Measurements from ENCODE around the gene THPO.
"Not testable (repeated sequence)": the region's sequence is repeated elsewhere in the genome, so short reads cannot be mapped to it uniquely, and the experiment has no call there.

THPO gene

DNA sequence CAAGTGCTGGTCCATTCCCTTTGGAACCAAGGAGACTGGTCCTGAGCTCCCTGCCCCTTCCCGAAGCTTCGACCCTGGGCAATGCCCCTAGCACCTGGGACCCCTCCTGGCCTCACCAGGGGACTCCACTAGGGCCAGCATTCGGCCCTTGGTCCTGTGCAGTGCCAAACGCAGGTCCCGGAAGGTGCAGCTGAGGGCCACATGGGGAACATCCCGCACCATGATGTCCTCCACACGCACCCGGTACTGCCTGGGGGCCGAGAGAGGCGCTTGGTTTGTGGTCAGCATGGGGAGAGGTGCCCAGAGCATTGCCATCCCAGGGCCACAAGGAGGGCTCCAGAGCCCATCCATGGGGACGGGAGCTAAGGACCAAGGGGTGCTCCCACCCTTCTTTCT is 24.5 kb downstream of the THPO start:
- in situ Hi-C loops (cut with MboI; ENCODE audit: low sequenced_read_pairs), result loop anchor here (25.0 kb wide), 2 partner anchors 184 to 409 kb away; no protein-coding TSS in a partner anchor

DNA sequence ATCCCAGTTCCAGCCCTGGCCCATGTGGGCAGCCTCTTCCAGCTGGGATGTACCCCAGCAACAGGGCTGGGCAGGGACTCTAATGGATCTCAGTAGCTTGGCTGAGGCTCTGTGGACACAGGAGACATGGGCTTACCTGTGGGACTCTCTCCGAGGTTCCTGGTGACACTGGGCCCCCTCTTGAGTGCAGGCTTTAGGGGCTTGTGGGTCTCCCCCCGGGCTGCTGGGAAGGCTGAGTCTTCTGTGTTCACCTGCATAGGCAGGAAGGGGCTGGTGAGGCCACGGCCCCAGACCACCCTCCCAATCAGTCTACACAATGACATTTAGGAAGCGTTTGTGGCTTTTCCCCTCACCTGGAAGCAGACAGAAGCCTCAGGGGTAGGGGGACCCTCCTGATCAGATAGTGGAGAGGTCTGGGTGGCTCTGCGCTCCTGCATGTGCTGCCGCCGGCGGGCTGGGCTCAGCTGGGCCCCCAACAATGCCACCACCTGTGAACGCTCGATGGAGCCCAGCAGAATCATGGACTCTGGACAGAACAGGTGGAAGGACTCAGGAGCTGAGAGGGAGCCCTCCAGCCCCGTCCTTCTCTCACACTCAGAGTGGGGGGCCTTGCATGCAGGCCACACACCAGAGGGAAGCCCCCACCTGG is 25.0 kb downstream of the THPO start:
- in situ Hi-C loops (cut with MboI; ENCODE audit: low sequenced_read_pairs), result loop anchor here (25.0 kb wide), 2 partner anchors 184 to 409 kb away; no protein-coding TSS in a partner anchor

DNA sequence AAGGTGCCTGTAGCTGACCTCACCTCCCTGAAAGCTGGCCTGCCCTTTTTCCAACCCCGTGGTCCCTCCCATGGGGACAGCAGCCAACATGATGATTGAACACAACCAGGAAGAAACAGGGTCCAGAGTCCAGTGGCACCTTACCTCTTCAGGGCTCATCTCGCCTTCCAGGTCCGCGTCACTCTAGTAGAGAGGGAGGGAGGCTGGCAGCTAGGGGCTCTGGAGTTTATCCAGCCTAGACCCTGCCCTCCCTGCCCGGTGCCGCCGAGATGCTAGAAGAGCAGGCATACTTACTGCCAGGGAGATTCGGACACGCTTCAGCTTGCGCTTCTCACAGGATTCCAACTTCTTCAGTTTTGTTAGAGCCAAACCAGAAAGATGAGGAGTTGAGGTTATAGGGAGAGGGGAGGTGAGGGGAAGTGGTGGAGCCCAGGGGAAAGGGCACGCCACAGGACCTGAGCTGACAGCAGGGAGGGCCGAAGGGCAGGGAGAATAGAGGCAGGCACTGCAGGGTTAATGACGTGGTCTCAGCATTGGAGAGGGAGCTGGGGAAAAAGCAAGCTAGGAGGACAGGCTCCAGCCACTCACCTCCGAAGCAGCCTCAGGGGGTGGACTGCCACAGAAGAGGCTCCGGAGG is 25.7 kb downstream of the THPO start:
- in situ Hi-C loops (cut with MboI; ENCODE audit: low sequenced_read_pairs), result loop anchor here (25.0 kb wide), 2 partner anchors 185 to 410 kb away; no protein-coding TSS in a partner anchor

DNA sequence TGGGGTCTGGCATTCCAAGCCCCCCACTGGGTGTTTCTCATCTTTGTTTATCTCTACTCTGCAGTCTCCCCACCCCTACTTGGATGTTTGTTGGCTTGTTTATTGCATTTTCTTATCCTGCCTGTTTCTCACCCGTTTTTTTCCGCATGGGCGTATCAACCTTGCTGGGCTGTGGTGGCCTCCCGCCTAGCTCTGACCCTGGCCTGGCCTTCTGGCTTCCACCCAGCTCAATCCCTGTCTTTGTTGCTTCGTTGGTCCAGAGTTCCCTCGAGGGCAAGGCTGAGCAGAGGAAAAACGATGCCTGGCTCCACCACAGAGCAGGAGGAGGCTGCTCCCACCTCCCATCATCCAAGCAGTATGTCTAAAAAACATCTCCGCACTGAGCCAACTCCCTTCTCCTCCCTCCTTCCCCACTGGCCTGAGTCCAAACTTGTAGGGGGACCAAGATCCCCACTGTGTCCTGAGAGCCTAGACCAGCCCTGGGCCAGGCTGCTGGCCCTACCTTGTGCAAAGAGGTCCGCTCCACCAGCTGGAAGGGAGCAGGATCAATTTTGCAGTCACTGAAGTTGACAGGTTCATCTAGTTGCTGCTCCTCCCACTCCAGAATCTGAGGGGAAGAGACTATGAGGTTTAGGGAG is 26.4 kb downstream of the THPO start:
- in situ Hi-C loops (cut with MboI; ENCODE audit: low sequenced_read_pairs), result loop anchor here (25.0 kb wide), 2 partner anchors 186 to 411 kb away; no protein-coding TSS in a partner anchor

DNA sequence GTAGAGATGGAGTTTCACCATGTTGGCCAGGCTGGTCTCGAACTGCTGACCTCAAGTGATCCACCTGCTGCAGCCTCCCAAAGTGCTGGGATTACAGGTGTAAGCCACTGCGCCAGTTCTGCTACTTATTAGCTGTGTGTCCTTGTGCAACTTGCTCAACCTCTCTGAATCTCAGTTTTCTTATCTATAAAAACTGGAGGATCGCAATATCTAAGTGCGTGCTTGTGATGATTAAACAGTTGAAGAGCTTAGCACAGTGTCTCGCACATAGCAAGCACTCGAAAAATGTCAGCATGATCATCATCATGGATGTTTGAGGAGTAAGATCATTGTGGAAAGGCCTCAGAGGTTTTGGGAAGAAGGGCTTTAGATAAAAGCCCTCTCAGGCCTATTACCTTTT is 27.4 kb downstream of the THPO start:
- in situ Hi-C loops (cut with MboI; ENCODE audit: low sequenced_read_pairs), result loop anchor here (25.0 kb wide), 2 partner anchors 187 to 412 kb away; no protein-coding TSS in a partner anchor

DNA sequence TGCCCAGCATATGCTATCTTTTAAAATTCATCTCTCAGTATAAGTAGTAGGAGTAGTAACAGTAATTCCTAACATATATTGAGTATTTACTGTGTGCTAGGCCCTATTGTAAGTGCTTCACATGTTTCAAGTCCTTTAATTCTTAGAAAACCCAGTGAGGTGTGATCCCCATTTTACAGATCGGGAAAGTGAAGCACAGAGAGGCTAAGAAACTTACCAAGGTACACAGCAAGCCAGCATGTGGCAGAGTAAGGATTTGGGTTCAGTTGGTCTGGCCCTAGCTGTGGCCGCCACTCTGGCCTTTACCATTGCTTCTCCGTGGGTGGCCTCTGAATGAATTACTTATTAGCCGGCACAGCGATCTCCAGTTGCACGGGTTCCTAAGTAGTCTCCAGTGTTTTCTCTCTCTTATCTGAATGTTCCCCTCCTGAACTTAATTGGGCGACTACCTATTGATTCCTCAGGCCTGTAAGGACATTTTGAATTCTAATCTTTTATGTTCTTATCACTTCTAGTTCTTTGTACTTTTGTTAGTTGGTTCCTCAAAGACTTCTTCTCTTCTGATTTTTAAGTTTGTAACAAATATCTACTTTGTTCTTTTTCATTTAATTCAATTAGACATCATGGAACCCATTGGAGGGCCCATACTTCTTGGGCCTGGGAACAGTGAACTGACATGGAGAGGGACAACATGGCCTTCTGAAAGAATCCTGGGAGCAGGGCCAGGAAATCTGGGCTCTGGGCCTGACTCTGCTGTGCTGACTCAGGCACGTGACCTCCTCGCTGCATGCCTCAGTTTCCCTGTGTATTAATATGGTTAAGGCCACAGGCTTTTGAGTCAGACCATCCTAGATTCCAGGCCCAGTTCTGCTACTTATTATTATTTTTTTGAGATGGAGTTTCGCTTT is 28.2 kb downstream of the THPO start:
- in situ Hi-C loops (cut with MboI; ENCODE audit: low sequenced_read_pairs), result loop anchor here (25.0 kb wide), 2 partner anchors 187 to 412 kb away; no protein-coding TSS in a partner anchor

DNA sequence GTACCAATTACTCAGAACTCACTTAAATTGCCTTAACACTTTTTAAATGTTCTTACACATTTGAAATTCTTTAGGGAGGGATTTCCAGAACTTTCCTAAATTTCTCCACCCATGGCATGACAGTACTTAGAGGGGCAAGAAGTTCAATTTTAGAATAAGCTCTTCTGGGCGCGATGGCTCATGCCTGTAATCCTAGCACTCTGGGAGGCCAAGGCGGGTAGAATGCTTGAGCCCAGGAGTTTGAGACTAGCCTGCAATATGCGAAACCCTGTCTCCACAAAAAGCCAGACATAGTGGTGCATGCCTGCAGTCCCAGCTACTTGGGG is 30.0 kb downstream of the THPO start:
- in situ Hi-C loops (cut with MboI; ENCODE audit: low sequenced_read_pairs), result no loop called here

DNA sequence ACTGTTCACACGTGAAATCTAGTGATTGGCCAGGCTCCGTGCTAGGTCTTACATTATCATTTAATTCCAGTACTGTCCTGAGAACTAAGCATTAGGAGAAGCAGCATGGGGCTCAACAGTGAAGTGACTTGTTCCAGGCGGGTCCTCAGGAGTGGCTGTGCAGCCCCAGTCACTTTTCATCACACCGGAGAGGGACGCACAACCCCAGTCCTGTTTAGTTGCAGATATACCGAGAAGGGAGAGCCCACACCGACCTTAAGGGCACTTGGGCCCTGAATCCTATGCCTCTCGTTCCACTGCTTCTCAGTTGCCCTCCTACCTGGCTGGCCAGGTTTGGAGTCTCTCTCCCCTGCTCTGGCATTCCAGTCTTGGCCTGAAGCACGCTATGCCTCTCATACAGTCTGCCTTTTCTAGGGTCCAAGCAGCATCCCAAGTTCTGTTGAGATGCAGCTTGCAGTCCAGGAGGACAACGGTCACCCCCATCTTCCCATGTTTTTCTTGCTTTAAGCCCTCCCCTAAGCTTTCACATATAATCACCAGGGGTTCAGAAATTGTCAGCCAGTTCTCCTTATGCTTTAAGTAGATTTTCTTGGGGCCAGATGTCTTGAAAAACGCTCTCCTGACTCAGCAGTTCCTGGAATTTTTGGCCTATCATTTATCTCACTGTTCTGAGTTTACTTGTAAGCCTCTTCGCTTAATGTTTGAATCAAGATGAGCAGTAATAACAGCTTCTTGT is 30.5 kb downstream of the THPO start:
- in situ Hi-C loops (cut with MboI; ENCODE audit: low sequenced_read_pairs), result no loop called here

DNA sequence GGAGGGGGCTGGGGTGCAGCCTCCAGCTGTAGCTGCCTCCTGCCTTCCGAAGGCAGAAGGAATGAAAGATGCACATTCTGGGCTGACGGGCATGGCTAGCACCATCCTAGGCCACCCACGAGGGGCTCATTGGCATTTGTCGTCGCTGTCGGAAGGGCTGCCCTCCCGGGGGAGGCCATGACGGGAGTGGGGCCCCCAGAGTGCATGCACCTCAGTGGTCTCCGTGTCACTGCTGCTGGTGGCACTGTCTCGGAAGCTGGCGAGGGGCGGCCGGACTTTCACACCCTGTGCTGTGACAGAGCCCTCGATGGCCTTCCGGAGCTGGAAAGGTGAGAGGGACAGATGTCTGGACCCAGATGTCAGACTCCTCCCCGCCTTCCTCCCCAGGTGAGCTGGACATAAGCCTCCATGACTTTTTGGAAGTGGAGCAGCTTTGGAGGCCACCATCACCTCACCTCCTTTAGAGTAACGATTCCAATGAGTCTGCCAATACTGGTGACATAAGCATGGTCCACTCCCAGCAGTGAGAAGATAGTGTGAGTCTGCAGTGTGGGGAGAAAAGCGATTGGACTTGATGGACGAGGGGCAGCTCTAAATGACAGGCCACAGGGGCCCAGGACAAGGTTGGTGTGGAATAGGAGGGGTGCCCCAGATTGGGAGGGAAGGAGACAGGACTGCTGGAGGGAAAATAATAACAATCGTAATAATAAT is 31.4 kb downstream of the THPO start:
- in situ Hi-C loops (cut with MboI; ENCODE audit: low sequenced_read_pairs), result no loop called here

DNA sequence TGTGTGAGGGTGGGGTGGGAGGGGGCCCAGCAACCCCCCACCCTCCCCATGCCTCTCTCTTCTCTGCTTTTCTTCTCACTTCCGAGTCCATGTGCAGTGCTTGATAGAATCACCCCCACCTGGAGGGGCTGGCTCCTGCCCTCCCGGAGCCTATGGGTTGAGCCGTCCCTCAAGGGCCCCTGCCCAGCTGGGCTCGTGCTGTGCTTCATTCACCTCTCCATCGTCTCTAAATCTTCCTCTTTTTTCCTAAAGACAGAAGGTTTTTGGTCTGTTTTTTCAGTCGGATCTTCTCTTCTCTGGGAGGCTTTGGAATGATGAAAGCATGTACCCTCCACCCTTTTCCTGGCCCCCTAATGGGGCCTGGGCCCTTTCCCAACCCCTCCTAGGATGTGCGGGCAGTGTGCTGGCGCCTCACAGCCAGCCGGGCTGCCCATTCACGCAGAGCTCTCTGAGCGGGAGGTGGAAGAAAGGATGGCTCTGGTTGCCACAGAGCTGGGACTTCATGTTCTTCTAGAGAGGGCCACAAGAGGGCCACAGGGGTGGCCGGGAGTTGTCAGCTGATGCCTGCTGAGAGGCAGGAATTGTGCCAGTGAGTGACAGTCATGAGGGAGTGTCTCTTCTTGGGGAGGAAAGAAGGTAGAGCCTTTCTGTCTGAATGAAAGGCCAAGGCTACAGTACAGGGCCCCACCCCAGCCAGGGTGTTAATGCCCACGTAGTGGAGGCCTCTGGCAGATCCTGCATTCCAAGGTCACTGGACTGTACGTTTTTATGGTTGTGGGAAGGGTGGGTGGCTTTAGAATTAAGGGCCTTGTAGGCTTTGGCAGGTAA is 32.5 kb downstream of the THPO start:
- in situ Hi-C loops (cut with MboI; ENCODE audit: low sequenced_read_pairs), result no loop called here

DNA sequence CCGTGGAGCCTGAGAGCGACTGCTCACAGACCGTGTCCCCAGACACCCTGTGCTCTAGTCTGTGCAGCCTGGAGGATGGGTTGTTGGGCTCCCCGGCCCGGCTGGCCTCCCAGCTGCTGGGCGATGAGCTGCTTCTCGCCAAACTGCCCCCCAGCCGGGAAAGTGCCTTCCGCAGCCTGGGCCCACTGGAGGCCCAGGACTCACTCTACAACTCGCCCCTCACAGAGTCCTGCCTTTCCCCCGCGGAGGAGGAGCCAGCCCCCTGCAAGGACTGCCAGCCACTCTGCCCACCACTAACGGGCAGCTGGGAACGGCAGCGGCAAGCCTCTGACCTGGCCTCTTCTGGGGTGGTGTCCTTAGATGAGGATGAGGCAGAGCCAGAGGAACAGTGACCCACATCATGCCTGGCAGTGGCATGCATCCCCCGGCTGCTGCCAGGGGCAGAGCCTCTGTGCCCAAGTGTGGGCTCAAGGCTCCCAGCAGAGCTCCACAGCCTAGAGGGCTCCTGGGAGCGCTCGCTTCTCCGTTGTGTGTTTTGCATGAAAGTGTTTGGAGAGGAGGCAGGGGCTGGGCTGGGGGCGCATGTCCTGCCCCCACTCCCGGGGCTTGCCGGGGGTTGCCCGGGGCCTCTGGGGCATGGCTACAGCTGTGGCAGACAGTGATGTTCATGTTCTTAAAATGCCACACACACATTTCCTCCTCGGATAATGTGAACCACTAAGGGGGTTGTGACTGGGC is 33.3 kb downstream of the THPO start:
- in situ Hi-C loops (cut with MboI; ENCODE audit: low sequenced_read_pairs), result no loop called here

DNA sequence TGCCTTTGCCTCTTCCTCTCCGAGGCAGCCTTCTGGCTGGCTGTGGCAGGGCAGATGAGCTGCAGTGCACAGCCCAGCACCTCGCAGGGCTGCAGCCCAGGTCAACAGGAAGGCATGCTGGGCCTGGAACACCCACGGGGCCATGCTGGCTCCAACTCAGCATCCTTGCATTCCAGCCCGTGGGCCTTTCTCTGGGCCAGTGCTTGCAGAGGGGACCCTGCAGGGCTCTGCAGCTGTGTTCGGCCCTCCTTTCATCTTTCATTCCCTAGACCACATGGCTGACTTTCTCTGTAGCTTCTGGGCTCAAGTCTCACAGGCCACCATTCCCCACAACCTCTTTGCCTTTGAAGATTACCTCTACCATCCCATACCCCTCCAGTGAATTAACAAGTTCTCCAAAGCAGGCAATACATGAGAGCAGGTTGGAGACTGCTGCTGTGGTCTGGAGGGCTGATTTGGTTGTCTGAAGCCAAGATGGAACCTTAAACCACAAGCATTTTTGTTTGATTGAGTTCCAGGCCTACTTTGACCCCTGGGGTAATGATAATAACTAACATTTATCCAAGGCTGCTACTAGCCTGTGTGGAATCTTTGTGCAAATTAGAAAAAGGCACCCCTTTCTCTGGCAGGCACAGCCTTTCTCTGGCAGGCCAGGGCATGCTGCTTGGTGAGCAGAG is 34.7 kb downstream of the THPO start:
- in situ Hi-C loops (cut with MboI; ENCODE audit: low sequenced_read_pairs), result no loop called here

DNA sequence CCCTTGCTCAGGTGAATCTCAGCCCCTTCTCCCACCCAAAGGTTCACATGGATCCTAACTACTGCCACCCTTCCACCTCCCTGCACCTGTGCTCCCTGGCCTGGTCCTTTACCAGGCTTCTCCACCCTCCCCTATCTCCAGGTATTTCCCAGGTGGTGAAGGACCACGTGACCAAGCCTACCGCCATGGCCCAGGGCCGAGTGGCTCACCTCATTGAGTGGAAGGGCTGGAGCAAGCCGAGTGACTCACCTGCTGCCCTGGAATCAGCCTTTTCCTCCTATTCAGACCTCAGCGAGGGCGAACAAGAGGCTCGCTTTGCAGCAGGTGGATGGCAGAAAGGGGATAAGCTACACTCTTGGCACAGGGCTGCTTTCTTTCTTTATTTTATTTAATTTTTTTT is 36.1 kb downstream of the THPO start:
- in situ Hi-C loops (cut with MboI; ENCODE audit: low sequenced_read_pairs), result no loop called here

DNA sequence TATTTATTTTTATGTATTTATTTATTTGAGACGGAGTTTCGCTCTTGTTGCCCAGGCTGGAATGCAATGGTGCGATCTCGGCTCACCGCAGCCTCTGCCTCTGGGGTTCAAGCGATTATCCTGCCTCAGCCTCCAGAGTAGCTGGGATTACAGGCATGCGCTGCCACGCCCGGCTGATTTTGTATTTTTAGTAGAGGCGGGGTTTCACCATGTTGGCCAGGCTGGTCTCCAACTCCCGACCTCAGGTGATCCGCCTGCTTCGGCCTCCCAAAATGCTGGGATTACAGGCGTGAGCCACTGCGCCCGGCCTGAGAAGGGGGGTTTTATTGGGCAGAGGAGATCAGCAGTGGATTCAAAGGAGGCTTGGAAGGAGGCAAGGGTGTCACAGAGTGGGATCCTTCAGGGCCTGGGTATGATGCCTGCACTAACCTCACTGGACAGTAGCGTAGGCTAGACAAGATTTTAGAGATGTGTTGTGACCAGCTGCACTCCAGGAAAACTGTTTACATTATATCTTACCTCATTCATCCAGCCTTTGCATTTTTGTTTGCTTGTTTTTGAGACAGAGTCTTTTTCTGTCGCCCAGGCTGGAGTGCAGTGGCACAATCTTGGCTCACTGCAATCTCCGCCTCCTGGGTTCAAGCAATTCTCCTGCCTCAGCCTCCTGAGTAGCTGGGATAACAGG is 38.4 kb downstream of the THPO start:
- in situ Hi-C loops (cut with MboI; ENCODE audit: low sequenced_read_pairs), result not testable (repeated sequence)

DNA sequence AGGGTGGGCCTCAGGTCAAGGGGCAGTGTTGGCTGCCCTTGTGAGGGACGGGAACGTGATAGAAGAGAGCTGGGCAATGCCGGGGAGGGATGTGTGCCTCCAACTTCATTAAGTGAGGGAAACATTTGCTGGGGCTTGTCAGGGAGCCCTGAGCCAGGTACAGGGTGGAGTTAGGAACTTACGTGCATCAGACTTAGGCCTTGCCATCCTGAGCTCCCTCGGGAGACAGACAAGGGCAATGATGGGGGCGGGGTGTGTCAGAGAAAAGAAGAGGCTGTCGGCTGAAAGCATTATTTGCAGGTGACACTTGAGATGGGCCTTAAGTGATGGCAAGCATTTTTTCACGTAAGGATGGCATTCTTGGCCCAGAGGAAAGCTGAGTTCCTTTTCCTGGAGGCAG is 39.0 kb downstream of the THPO start:
- in situ Hi-C loops (cut with MboI; ENCODE audit: low sequenced_read_pairs), result no loop called here

DNA sequence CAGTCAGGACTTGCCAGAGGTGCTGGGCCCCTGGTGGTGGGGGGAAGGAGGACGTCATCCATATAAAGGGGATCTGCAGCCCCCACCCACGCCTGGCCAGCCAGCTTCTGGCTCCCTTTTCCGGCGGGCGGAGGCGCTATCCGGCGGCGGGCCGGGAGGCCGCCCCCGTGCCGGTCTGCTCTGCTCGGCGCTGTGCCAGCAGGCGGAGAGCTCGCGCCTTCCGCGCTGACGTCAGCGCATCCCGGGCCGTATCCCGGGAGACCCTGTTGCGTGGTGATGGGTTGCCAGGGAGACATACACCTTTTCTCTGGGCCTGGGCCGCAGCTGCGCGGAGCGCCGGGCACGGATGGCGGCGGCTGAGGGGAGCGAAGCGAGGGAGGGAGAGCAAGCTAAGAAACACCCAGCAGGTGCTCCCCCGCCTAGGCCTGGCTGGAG is 39.5 kb downstream of the THPO start:
- in situ Hi-C loops (cut with MboI; ENCODE audit: low sequenced_read_pairs), result no loop called here

DNA sequence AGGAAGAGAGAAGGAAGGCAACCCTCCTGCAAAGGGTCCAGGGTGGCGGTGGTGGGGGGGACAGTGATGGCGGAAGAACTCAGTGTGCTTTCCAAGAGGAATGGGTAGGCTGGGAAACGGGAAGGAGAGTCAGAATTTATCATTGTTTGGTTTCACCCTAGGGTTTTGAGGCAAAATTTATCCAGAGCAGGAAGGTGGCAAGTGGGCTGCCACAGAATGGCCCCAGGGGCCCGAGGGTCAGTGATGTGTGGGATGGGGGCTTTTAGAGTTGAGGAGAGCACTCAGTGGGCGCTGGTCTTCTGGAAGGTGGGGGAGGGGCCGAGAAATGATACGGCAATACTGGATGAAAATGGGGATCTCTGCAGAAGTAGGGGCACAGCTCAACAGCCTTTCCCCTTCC is 40.0 kb downstream of the THPO start:
- in situ Hi-C loops (cut with MboI; ENCODE audit: low sequenced_read_pairs), result no loop called here

All from HL-60/S4 treated with retinoic acid at 250 ng/mL for 4 days and 3 days (cell line).